Measurements from ENCODE around the gene GRPEL1.

DNA sequence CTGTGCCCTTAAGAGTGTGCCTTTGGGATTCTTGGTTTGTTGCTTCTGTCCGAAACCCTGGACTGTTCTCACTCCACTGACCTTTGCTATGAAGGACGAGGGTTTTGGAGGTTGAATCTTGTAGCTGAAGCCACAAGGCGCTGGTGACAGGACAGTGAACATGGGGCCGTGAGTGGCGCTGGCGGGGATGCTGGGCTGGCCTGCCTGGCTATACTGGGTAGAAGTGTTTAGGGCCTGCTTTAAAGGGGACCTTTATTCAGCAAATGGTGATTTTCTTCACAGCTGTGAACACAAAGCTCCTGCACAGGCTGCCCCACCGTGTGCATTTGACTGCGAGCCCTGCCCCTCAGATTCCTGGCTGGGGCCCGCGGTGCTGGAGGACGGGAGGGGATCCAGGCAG is 51.8 kb downstream of the GRPEL1 start:
- TF ChIP-seq BCL11B (tag by site-specific recombination; IDR thresholded peaks at IDR 0.05; ENCODE audit: low read depth) = no peak
- TF ChIP-seq, protein P1, sequence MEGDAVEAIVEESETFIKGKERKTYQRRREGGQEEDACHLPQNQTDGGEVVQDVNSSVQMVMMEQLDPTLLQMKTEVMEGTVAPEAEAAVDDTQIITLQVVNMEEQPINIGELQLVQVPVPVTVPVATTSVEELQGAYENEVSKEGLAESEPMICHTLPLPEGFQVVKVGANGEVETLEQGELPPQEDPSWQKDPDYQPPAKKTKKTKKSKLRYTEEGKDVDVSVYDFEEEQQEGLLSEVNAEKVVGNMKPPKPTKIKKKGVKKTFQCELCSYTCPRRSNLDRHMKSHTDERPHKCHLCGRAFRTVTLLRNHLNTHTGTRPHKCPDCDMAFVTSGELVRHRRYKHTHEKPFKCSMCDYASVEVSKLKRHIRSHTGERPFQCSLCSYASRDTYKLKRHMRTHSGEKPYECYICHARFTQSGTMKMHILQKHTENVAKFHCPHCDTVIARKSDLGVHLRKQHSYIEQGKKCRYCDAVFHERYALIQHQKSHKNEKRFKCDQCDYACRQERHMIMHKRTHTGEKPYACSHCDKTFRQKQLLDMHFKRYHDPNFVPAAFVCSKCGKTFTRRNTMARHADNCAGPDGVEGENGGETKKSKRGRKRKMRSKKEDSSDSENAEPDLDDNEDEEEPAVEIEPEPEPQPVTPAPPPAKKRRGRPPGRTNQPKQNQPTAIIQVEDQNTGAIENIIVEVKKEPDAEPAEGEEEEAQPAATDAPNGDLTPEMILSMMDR (tag by site-specific recombination; IDR thresholded peaks at IDR 0.05) = no peak
- no peak for TF ChIP-seq ZNF707 (tag by site-specific recombination; IDR thresholded peaks at IDR 0.05)
- TF ChIP-seq, protein P2, sequence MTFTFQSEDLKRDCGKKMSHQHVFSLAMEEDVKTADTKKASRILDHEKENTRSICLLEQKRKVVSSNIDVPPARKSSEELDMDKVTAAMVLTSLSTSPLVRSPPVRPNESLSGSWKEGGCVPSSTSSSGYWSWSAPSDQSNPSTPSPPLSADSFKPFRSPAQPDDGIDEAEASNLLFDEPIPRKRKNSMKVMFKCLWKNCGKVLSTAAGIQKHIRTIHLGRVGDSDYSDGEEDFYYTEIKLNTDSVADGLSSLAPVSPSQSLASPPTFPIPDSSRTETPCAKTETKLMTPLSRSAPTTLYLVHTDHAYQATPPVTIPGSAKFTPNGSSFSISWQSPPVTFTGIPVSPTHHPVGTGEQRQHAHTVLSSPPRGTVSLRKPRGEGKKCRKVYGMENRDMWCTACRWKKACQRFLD (tag by site-specific recombination; IDR thresholded peaks at IDR 0.05) = no peak
- no peak for TF ChIP-seq ZNF24 (tag by site-specific recombination; IDR thresholded peaks at IDR 0.05)
- no peak for TF ChIP-seq ZBTB7A (tag by site-specific recombination; IDR thresholded peaks at IDR 0.05; ENCODE audit: low read depth)
- no peak for TF ChIP-seq ZNF335 (tag by site-specific recombination; conservative IDR thresholded peaks at IDR 0.05)
- TF ChIP-seq HOXD13 (CRISPR knock-in tag; IDR thresholded peaks at IDR 0.05; ENCODE audit: borderline replicate concordance) = no peak
- no peak for TF ChIP-seq ZBTB17 (tag by site-specific recombination; IDR thresholded peaks at IDR 0.05)
- TF ChIP-seq ZNF202 (tag by site-specific recombination; IDR thresholded peaks at IDR 0.05; ENCODE audit: borderline replicate concordance) = no peak
- TF ChIP-seq, protein P3, sequence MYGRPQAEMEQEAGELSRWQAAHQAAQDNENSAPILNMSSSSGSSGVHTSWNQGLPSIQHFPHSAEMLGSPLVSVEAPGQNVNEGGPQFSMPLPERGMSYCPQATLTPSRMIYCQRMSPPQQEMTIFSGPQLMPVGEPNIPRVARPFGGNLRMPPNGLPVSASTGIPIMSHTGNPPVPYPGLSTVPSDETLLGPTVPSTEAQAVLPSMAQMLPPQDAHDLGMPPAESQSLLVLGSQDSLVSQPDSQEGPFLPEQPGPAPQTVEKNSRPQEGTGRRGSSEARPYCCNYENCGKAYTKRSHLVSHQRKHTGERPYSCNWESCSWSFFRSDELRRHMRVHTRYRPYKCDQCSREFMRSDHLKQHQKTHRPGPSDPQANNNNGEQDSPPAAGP (tag by site-specific recombination; IDR thresholded peaks at IDR 0.05) = no peak
- no peak for TF ChIP-seq HOXA7 (CRISPR knock-in tag; IDR thresholded peaks at IDR 0.05; ENCODE audit: borderline replicate concordance)
- no peak for TF ChIP-seq TCF7L2 (IDR thresholded peaks at IDR 0.05; ENCODE audit: borderline replicate concordance, low read depth, low read length)
- no peak for TF ChIP-seq ZNF16 (tag by site-specific recombination; IDR thresholded peaks at IDR 0.05; ENCODE audit: low read depth)

Measured in HEK293 (cell line).